GM18870 (cell line): ENCODE measurements around the gene WDR11.
A peak's percentile ranks its signal among the peaks of the same experiment; 100 is the strongest.
"Not testable (repeated sequence)": the region's sequence is repeated elsewhere in the genome, so short reads cannot be mapped to it uniquely, and the experiment has no call there.

Experiments
- ATAC-seq: cut with Tn5 transposase; IDR thresholded peaks from one replicate; pipeline ENCODE4 v1.9.1; 2021; ENCODE audit warnings: moderate library complexity; ENCODE audit not compliant: unreplicated experiment

Gene WDR11

DNA sequence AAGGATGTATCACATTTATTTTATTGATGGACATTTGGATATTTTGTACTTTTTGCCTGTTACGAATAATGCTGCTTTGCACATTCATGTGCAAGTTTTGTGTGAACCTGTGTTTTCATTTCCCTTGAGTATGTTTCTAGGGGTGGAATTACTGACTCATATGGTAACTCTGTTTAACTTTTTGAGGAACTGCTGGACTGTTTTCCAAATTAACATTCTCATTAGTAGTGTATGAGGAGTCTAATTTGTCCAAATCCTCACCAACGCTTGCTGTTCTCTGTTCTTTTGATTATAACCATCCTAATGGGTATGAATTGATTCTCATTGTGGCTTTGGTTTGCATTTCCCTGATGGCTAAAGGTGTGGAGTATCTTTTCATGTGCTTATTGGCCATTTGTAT, 3.2 kb downstream of the WDR11 start:
- no peak for ATAC-seq

DNA sequence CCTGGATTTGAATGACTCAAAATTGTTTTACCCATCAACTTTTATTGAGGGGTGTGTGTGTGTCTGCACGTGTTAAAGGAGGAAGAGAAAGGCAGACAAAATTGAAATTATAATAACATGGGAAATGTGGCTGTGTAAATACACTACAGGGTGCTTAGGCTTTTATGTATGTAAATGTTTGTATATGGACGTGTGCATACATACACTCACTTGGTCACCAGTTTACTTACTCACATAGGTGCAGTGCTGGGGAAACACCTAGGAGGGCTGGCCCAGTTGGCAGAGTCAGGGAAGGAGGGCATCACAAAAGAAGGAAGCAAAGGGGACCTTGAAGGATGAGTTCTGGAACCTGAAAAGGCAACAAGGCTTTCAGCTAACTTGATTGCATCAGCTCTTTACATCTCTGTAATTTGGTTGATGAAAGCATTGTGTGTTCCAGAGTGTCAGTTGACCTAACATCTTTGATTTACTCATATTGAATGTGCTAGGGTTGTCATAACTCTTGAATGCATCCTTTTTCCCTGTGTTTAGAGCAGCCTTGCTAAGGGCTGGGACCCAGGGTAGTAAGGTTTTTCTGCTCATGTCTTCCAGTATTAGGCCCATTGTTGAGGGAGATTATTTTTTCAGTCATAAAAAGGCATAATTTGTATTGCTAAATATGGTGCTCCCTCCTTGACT, 10.2 kb downstream of the WDR11 start:
- ATAC-seq: no peak

DNA sequence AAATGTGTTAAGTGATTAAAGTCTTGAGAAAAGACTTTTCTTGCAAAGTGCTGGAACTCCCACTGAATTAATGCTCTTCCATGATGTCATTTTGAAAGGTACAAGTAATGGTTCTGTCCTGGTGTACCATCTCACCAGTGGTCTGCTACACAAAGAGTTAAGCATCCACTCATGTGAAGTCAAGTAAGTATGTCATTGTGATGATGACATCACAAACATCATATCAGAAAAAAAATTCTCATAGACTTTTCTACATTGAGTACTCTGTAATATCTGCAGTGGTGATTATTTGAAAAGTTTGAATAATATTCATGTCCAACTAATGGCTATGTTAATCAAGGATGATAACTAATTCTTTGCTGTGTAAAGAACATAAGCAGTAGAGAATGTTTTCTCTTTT, 22.6 kb downstream of the WDR11 start:
- ATAC-seq: no peak

DNA sequence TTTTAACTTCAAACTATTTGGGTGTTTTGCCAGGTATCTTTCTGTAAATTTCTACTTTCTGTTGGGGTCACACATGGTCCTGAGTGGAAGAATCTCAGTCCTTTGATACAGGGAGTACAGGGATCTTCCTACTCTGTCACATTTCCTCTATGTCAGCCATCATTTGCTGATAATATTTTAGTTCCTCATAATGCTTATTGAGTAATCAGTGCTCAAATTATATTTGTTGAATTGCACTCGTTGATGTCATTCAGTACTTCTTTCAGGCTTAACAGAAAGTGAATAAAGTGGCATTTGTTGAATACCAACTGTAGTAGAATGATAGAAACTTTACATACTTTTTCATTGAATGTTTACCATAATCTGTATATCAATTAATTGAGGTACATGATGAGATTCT, 31.9 kb downstream of the WDR11 start:
- no peak for ATAC-seq

DNA sequence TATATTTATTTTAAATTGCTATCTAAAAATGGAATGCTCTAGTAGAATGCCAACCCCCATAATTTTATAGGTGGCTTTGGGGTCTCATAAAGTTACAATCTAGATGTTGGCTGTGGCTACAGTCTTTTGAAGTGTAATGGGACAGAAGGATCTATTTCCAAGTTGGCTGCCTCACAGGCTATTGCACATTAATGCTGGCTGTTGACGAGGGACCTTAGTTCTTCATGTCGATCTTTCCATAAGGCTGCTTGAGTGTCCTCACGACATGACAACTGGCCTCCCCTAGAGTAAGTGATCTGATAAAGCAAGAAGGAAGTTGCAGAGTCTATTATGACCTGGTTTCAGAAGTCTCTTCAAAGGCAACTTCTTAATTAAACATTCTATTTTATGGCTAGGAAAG, 36.3 kb downstream of the WDR11 start:
- ATAC-seq: no peak

DNA sequence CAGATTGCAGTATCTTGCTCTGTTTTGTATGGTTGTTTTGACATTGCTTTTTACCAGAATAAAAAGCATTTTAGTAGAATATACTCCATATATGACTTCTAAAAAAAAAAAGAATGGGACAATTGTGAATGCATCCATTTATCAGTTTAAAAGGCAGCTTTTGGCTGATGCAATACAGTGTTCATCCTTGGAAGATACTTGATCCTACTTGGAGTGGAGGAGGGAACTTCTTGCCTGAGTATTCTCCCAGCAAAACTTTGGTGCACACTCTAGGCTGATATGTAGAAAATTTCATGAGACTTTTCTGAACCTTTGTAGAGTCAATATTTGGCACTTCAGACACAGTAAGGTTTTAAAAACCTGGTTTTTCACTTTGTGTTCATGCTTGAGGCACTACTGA, 40.2 kb downstream of the WDR11 start:
- no peak for ATAC-seq

DNA sequence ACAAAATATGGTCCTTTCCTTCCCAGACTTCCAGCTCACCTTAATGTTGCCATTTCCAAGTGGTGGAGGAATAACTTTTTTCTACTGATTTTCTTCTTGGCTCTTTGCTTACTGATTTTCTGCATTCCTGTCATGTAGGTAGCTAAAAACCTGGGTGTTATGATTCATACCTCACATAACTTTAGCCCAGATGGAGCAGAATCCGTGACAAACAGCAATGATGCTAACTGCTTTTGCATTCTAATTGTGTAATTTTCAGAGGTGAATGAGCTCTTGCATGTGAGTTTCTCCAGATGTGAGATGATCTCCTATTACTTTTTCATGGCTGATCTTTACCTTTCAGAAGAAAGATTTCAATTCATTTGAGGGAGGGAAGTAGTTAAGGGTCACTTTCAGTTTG, 43.4 kb downstream of the WDR11 start:
- ATAC-seq: no peak

DNA sequence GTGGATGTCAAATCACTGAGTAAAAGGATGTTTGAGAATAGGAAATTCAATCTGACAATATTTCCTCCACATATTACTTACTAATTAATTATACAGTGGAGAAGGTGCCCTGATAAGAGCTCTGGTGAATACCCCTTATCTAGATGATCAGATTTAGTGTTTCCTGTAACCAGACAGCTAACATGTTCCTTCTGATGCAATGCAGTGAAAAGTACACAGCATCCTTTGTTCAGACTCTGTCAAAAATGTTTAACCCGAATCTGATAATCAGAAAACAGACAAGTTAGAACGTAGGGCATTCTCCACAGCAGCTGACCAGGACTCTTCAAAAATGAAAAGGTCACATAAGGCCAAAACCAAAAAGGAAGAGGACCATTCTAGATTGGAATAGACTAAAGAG, 46.2 kb downstream of the WDR11 start:
- no peak for ATAC-seq

DNA sequence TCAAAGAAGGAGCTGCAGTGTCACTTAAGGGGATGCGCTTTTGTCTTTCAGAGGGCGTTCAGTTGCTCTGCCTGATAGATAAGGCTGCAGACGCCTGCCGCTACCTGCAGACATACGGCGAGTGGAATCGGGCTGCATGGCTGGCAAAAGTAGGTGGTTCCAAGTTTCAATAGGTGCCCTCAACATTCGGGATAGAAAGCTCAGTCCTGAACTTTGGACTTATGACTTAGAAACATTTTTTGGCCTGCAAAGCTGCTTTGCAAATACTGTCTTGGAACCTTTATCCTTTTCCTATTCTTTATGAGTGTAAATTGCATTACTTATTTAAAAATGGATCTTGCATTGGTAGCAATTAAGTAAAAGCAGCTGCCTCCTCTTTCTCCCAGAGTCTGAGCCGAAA, 54.1 kb downstream of the WDR11 start:
- ATAC-seq: no peak

DNA sequence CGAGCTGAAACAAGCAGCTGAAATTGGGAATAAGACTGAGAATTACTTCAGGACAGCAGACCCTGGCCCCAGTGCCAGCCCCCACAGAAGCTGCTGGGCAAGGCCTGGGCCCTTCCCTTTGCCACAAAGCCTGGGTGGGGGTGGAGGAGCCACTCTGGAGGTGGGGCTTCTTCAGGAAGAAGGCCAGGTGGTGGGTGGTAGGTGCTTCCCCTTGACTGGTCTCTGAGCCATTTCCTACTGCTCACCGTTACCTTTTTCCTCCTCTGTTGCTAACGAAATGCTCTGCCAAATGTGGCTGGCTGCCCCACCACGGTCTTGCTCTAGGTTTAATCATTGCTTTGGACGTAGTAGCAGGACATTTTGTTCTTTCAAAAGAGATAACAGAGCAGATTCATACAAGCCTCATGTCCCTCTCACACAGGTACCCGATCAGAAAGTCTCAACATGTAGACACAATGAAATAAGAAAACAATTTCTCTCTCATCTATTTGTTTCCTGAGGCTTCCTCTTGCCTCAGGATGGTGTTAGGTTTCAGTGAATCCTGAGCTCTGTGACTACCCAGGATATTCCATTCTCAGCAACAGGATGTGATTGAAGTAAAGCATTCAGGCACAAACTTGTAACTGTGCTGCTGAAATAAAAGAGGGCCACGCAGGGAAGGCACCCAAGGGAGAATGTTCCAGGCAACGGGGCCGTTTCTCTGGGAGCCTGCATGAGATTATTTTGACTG, 66.5 kb downstream of the WDR11 start:
- no peak for ATAC-seq

DNA sequence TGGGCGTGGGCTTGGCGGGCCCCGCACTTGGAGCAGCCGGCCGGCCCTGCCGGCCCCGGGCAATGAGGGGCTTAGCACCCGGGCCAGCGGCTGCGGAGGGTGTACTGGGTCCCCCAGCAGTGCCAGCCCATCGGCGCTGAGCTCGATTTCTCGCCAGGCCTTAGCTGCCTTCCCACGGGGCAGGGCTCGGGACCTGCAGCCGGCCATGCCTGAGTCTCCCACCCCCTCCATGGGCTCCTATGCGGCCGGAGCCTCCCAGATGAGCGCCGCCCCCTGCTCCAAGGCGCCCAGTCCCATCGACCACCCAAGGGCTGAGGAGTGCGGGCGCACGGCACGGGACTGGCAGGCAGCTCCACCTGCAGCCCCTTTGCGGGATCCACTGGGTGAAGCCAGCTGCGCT, 72.7 kb downstream of the WDR11 start:
- not testable (repeated sequence) for ATAC-seq

DNA sequence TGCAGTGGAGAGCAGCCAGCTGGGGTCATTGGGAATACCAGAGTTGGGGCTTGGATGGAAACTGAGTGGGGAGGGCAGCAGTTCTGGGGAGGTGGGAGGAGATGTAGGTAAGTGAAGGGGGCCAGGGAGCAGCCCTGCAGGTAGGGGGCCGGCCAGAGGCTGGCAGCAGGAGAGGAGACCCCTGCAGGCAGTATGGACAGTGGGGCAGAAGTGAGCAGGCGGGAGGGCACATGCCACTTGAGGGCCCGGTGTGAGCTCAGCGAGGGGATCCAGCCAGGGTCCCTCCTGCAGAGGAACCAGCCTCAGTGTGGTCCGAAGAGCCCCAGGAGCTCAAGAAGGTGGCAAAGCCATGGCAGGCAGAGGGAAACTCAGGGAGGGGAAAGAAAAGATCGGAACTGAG, 75.4 kb downstream of the WDR11 start:
- no peak for ATAC-seq

DNA sequence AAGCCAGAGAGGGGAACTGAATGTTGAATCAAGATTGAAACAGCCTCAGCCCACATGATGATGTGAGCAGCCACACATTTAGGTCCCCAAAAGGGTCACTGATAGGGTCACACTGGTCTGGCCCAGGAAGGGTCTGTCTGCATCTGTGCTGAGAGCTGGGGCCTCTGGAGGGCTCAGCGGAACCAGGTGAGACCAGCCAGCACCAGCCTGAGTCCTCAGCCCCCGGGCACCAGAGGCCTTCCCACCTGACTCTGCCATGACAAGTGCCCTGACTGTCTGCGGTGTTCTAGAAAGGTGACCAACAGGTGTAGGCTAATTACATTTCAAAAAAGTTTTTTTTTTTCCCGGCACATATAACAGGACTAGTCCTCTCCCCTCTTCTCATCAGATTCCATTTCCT, 76.2 kb downstream of the WDR11 start:
- no peak for ATAC-seq

DNA sequence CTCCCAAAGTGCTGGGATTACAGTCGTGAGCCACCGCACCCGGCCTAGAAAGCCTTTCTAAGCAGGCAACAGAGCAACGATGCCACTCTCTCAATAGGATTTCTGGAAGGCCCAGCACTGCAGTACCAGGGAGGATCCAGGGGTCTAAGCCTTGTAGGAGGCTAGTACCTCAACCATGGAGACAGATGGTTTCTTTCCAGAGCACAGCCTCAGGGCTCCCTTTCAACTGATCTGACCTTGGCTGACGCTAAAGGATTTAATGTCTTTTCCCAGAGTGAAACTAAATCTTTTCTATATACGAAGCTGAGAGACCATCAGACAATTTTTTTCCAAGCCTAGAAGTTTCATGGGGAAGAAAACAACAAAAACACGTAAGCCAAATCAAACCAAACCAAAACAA, 78.0 kb downstream of the WDR11 start:
- no peak for ATAC-seq

DNA sequence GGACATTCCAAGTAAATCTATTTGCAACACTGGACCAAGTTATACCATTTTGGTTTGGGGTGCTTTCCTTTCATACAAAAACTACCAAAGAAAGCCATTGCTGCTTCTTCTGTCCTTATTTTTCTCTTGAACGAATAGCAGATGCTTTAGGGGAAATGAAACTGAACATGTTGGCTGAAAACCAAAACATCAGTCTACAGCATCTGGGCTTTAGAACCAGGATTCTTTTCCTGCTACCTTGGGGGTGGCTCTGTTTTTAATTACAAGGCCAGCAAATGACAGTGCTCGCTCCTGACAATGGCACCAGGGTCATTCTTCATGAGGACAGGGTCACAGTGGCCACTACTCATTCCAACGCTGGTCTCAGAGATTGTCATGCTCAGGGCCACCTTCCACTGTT, 80.3 kb downstream of the WDR11 start:
- no peak for ATAC-seq

DNA sequence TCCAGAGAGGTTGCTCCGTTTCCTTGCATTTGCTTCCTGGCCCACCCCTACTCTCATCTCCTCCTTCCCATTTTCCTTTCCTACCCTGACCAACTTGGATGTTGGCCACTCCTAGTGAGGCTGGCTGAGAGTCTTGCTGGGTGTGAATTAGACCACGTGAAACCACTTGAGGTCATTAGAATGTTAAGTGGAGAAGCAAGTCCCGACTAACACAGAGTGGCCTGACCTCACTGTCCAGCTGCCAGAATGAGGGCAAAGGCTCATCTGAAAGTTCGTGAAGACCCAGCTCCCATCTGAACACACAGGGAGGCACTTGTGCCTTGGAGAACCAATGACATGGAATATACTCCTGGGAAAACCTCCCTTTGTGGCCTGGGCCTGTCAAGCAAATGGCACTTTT, 80.8 kb downstream of the WDR11 start:
- no peak for ATAC-seq

DNA sequence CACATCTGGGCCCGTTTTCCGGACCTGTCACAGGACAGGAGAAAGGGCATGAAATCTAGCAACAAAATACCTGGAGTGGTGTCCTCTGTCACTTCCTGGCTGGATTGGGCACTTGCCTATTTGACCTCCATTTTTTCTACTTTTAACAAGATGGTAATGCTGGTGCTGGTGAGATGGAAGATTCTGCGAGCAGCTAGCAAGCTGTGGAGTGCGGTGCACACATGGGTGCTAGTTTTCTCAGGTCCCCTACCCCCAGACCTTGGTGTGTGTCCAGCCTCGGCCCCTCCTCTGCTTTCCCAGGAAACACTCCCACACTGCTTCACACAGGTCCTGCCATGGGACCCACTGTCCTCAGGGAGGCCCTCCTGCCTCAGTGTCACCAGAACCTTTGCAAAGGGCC, 87.7 kb downstream of the WDR11 start:
- ATAC-seq: no peak

DNA sequence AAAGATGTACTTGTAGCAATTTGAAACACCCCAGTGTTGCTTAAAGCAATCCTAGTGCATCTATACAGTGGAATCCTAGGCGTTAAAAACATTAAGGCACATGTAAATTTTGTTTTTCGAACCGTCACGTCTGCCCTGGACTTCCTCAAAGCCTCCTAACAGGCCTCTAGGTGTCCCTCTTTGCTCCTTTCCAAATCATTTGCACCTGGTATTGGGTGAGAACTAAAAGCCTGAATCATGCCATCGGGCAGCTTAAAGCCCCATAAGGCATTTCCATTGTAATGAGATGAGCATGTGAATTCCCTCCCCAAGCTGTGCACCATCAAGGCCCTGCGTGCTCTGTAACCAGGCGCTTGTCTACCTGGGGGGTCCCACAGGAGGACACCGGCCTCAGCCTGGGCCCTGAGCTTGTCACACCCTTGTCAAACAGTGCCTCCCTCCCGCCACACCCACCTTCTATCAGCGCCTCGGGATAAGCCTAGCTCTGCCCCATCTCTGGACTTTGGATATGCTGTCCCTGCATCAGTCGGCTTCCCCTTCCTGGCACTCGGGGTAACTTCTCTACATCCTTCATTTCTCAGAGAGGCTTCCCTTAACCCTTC, 89.2 kb downstream of the WDR11 start:
- ATAC-seq: no peak

DNA sequence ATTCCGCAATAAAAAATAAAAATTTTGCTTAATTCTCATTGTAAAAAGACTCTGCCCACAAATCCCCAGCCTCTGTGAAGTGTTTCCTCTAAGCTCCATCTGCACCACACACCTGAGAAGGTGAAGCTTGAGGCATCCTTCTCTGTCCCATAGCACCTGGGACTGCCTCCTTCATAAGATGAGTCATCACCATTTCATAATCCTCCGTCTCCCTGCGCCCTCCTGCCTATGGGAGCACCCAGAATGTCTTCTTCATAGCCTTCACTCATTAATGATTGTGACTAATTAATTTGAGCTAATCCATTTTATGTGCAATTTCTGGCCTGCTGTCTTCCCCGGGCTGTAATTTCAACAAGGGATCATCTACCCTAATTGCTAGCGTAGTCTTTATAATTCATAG, 90.3 kb downstream of the WDR11 start:
- ATAC-seq: no peak

DNA sequence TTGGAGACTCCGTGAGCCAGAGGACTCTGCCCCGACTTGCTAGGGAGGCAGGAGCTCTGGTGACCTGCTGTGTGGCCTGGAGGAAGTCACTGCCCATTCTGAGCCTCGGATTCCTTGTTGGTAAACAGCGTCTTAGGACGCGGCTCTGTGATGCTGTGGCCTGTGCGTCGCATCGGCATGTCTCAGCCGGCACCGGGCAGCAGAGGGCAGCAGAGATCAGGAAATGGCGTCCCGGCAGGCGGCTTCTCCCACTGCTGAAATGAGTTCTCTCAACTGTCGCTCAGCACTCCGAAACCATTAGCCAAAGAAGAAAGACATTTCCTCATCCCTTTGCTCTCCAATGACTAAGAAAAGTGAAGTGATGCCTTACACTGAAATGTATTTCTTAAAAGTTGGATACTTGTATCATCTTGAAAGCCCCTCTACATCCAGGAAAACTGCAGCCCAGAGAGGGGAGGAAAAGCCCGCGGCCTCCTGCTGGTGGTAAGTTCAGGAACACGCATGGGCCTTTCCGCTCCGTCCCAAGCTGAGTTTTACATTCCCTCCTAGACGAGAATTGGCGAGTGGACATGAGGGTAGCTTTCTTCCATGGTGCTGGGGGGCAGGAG, 91.7 kb downstream of the WDR11 start:
- ATAC-seq: peak; percentile 75

DNA sequence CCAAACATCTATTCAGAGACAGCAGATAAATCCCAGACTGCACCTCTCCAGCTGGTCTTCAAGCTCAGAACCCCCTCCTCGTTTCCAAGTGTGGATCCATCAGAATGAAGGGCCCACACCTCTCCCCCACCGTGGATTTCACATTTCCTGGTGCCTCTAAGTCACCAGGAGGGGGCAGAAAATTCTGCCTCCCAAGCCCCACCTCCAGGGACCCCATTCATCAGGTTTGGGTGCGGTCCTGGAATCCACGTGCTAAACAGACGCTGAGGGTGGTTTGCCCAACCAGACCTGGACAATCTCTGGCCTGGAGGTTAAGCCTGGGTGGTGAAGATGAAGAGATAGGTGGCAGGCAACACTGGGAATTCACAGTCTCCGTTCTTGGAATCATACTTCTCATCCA, 92.4 kb downstream of the WDR11 start:
- no peak for ATAC-seq

DNA sequence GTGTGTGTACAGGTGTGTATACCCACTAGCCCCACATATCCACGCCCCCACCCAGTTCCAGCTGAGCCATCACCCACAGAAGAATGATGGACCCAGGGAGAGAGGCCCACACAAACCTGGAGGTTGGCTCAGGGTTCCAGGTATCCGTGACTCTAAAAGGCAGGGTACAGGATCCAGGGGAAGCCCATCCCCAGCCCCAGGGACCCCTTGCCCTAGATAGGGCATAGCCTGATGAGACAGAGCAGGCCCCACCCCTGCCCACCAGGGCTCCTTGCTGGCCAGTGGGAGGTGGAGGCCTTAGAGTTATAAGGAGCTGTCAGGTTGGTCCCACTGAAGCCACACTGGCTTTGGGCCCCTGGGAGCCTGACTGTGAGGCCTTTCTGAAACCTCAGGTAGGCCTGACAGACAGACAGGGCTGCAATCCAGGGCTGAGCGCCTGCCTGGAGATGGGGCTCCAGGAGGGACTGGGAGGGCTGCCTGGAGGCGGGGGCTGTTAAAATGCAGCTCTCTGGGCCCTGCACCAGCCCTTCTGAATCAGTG, 93.5 kb downstream of the WDR11 start:
- no peak for ATAC-seq
